GM18858 (cell line): ENCODE measurements around the gene METTL16.

Experiments
- ATAC-seq: cut with Tn5 transposase; IDR thresholded peaks from one replicate; pipeline ENCODE4 v1.9.1; 2021; ENCODE audit not compliant: unreplicated experiment

Gene METTL16

GRCh38 chr17:2368359-2368758 is 143.3 kb downstream of the METTL16 start:
- no peak for ATAC-seq

- ATAC-seq: no peak
These were observed 144.8 kb downstream of the METTL16 start for GRCh38 chr17:2366747-2367494.
